HepG2 (cell line): ENCODE data around the gene SLC50A1. TPM values are rescaled to one million over a fixed set of nuclear protein-coding genes. Genes with fewer than 3 reads are reported as not detected.

Experiments
- ATAC-seq: fragments of 200-7000 bp; cut with Tn5 transposase; 3 replicates; pipeline ENCODE4 v1.9.1; 2020; ENCODE audit warnings: mild to moderate bottlenecking, moderate library complexity
- BruUV-seq: library from RNA; stranded (reverse); fragments of 400-500 nt; replicated peaks from 2 replicates; lab custom pipeline; 2021; lab: Mats Ljungman, UMichigan
- CTCF ChIA-PET: fragments of 300-600 bp; formaldehyde crosslinking; extraction: SDS; loops from one replicate; lab custom pipeline; 2021; ENCODE audit warnings: low total read pairs, inconsistent platforms, low intra/inter-chr PET ratio; lab: Yijun Ruan, JAX
- POLR2A ChIA-PET: fragments of 350-600 bp; sonication (Branson Sonifier 250); formaldehyde crosslinking; loops from one replicate; lab custom pipeline; 2020; ENCODE audit warnings: antibody characterized with exemption, inconsistent platforms; lab: Yijun Ruan, JAX
- DNase-seq: peaks from one replicate; pipeline ENCODE4 v3.0.0-alpha.2; 2015; ENCODE audit warnings: low spot score
- FAIRE-seq: peaks from 3 replicates; lab custom pipeline; 2011; peaks lifted over from hg19 to GRCh38; lab: Jason Lieb, UNC
- H2AFZ ChIP-seq: one replicate; pipeline ENCODE4 v1.6.1; 2011; ENCODE audit warnings: low read length, inconsistent platforms
- H3K27ac ChIP-seq: fragments of 300-600 bp; 3 replicates; pipeline ENCODE4 v1.8.0; 2011; ENCODE audit warnings: mixed run types, mild to moderate bottlenecking, mixed read lengths, low read length, inconsistent platforms; ENCODE audit not compliant: insufficient read depth; ENCODE audit errors: extremely low read length
- H3K27me3 ChIP-seq, 2 experiments: fragments of 200-600 bp in 1 of 2; 2 replicates in 1 of 2; 3 replicates in 1 of 2; pipeline versions ENCODE4 v1.6.0 to v1.8.0; 2011; ENCODE audit warnings: low read length in 2 of 2, mild to moderate bottlenecking in 2 of 2, moderate library complexity in 2 of 2, inconsistent platforms in 1 of 2; ENCODE audit not compliant: insufficient read depth in 2 of 2, control insufficient read depth in 1 of 2
- H3K36me3 ChIP-seq, 2 experiments: fragments of 200-600 bp in 1 of 2; replicated peaks in 1 of 2; 2 replicates in 1 of 2; 3 replicates in 1 of 2; pipeline versions ENCODE4 v1.5.1 to v1.8.0; 2011; ENCODE audit warnings: low read length in 2 of 2, inconsistent platforms in 1 of 2; ENCODE audit not compliant: insufficient read depth in 2 of 2, control insufficient read depth in 1 of 2
- H3K4me1 ChIP-seq: 2 replicates; pipeline ENCODE4 v1.5.1; 2012; ENCODE audit warnings: low read length, inconsistent platforms; ENCODE audit not compliant: insufficient read depth
- H3K4me2 ChIP-seq: 2 replicates; pipeline ENCODE4 v1.6.0; 2011; ENCODE audit warnings: low read depth, low read length, inconsistent platforms
- H3K4me3 ChIP-seq, 3 experiments: fragments of 200-600 bp in 1 of 3; sonication (generic), shearing (Covaris generic) in 1 of 3; replicated peaks in 1 of 3; 2 replicates each; pipeline ENCODE4 v1.5.1; 2011 to 2016; ENCODE audit warnings: low read length in 3 of 3, inconsistent platforms in 2 of 3, low read depth in 2 of 3, mild to moderate bottlenecking in 2 of 3, control low read depth in 1 of 3, mixed read lengths in 1 of 3; ENCODE audit not compliant: insufficient read depth in 1 of 3
- H3K79me2 ChIP-seq: one replicate; pipeline ENCODE4 v1.6.1; 2011; ENCODE audit warnings: low read length, inconsistent platforms; ENCODE audit not compliant: insufficient read depth
- H3K9ac ChIP-seq: 2 replicates; pipeline ENCODE4 v1.6.0; 2011; ENCODE audit warnings: mild to moderate bottlenecking, low read depth, low read length, inconsistent platforms; ENCODE audit not compliant: insufficient read depth
- H3K9me3 ChIP-seq: 2 replicates; pipeline ENCODE4 v1.5.1; 2012; ENCODE audit warnings: mild to moderate bottlenecking, low read length
- H4K20me1 ChIP-seq: 2 replicates; pipeline ENCODE4 v1.6.0; 2011; ENCODE audit warnings: inconsistent platforms, mild to moderate bottlenecking, low read length, moderate library complexity; ENCODE audit not compliant: insufficient read depth
- ATF6 ChIP-seq: sonication (generic); formaldehyde crosslinking; conservative IDR thresholded peaks from 2 replicates; pipeline ENCODE4 v1.4.0; 2020; ENCODE audit warnings: missing genetic modification reagents
- DMTF1 ChIP-seq: sonication (generic); formaldehyde crosslinking; IDR thresholded peaks from 2 replicates; pipeline ENCODE4 v1.4.0; 2020; ENCODE audit warnings: mild to moderate bottlenecking, missing genetic modification reagents
- GRHL1 ChIP-seq: sonication (generic); formaldehyde crosslinking; conservative IDR thresholded peaks from 2 replicates; pipeline ENCODE4 v1.8.0; 2022; ENCODE audit warnings: missing genetic modification reagents
- IRF2 ChIP-seq: IDR thresholded peaks from 2 replicates; pipeline ENCODE4 v1.6.1; 2018; ENCODE audit warnings: missing genetic modification reagents, missing compliant biosample characterization
- KLF15 ChIP-seq: sonication (generic); formaldehyde crosslinking; IDR thresholded peaks from 2 replicates; pipeline ENCODE4 v1.8.1; 2023; ENCODE audit warnings: borderline replicate concordance, mild to moderate bottlenecking, inconsistent platforms, missing genetic modification reagents, mixed read lengths
- PBX3 ChIP-seq: sonication (generic); formaldehyde crosslinking; IDR thresholded peaks from 2 replicates; pipeline ENCODE4 v1.8.1; 2023; ENCODE audit warnings: missing genetic modification reagents, inconsistent platforms, borderline replicate concordance
- SMARCE1 ChIP-seq: fragments of 450-650 bp; IDR thresholded peaks from 2 replicates; pipeline ENCODE4 v1.6.1; 2017; ENCODE audit warnings: borderline replicate concordance
- ZNF496 ChIP-seq: sonication (generic); formaldehyde crosslinking; IDR thresholded peaks from 2 replicates; pipeline ENCODE4 v1.8.1; 2023; ENCODE audit warnings: mild to moderate bottlenecking, moderate library complexity, missing genetic modification reagents; ENCODE audit not compliant: insufficient replicate concordance
- ZNF777 ChIP-seq: sonication (generic); formaldehyde crosslinking; IDR thresholded peaks from 2 replicates; pipeline ENCODE4 v1.4.0; 2020; ENCODE audit warnings: missing genetic modification reagents
- ZSCAN5A ChIP-seq: sonication (generic); formaldehyde crosslinking; IDR thresholded peaks from 2 replicates; pipeline ENCODE4 v1.8.0; 2022; ENCODE audit warnings: mild to moderate bottlenecking, missing genetic modification reagents, borderline replicate concordance
- WGBS: methylation state at CpG from one replicate; pipeline ENCODE4 v1.1.6; 2017; ENCODE audit warnings: low lambda C conversion rate; 5-methylcytosine and 5-hydroxymethylcytosine counted together
- in situ Hi-C: cut with HindIII; loops from 2 replicates; pipeline ENCODE4 v1.10.0; 2017; ENCODE audit warnings: low pct_unique_long_range_greater_than_20kb; ENCODE audit not compliant: extremely low pct_ligation_motif_present
- intact Hi-C: fragments of 100-400 bp; cut with micrococcal nuclease; formaldehyde crosslinking; loops from one replicate; pipeline ENCODE4 v1.10.0; 2022; ENCODE audit not compliant: unreplicated experiment
- polyA plus RNA-seq, 8 experiments: library from polyadenylated mRNA; depleted of rRNA in 3 of 8; stranded (reverse) in 7 of 8; unstranded in 1 of 8; fragments of >200 nt; fragmentation: Illumina TruSeq in 4 of 8; extraction: Trizol in 4 of 8; gene quantifications; 2 replicates each; pipeline versions ENCODE4 v1.2.1 to v1.2.3, GENCODE V29; 2011 to 2016; ENCODE audit warnings: low read depth in 4 of 8, missing spikeins in 1 of 8, mixed read lengths in 1 of 8; ENCODE audit not compliant: insufficient read depth in 1 of 8
- total RNA-seq, 5 experiments: library from RNA; depleted of rRNA; stranded (reverse); fragments of >200 nt; fragmentation: Illumina TruSeq; extraction: Trizol; gene quantifications; 2 replicates each; pipeline ENCODE4 v1.2.3, GENCODE V29; 2016; ENCODE audit warnings: low read depth in 1 of 5
- TF ChIP-seq, protein P1 (sequence below): IDR thresholded peaks from 2 replicates; pipeline ENCODE4 v1.6.1; 2016; ENCODE audit warnings: low read depth, borderline replicate concordance

Gene SLC50A1
- total and polyA plus RNA-seq, 2 of the 13 experiments (the other 11 are each of a cell fraction or from before 2014, with no cell fraction given), result 22.5 to 46.8 TPM

DNA sequence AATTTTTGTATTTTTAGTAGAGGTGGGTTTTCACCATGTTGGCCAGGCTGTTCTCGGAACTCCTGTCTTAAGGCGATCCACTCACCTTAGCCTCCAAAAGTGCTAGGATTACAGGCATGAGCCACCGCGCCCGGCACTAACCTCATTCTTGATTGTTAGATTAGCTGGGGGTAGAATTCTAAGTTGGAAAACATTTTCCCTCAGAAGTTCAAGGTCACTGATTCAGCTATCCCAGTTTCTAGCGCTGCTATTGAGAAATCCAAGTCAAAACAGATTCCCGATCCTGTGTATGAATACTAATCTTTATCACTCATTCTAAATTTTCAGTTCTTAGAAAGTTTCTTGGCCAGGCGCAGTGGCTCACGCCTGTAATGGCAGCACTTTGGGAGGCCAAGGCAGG is 32.3 kb upstream of the SLC50A1 start (continued):
- no peak for TF ChIP-seq GRHL1
- TF ChIP-seq, protein P1, sequence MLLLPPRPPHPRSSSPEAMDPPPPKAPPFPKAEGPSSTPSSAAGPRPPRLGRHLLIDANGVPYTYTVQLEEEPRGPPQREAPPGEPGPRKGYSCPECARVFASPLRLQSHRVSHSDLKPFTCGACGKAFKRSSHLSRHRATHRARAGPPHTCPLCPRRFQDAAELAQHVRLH (CRISPR knock-in tag), result no peak
- TF ChIP-seq ZSCAN5A (CRISPR knock-in tag), result no peak
- no peak for TF ChIP-seq KLF15 (CRISPR knock-in tag)

DNA sequence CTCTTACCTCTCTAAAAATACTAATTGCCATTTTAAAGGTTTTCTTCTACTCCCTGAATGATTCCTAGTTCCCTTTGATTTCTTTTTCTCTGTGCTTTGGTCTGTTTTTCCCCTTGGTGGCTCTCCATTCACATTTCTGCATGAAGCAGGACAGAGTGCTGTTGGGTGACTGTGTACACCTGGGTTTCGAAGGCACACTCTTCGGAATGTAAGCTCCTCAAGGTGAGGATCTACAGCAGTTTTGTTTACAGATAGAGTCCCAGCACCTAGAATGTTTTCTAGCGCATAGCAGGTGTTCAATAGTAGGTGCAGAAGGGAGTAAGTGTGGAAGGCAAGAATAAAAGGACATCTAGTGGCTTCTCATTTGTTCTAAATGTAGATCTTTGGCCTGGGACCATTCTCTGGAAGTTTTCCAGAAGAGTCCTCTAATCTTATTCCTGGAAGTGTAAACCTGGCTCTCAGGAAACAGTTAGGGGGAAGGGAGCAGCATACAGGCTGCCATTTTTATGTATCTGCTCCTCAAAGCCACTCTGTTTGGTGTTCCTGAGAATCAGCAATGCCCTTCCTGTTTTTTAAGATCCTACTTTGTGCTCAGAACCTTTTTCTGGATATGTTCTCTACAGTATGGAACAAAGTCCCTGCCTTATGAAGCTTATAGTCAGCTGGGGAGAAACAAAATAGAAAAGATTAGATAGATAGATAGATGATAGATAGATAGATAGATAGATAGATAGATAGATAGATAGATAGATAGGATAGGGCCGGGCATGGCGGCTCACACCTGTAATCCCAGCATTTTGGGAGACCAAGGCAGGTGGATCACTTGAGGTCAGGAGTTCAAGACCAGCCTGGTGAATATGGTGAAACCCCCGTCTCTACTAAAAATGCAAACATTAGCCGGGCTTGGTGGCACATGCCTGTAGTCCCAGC is 30.8 kb upstream of the SLC50A1 start:
- CTCF ChIA-PET, result no interaction called here
- H3K4me1 ChIP-seq, result peaks cover 70% of the 10 kb centered on the region
- POLR2A ChIA-PET, result interaction anchor here (2.3 to 4.7 kb wide), 2 partner anchors 13 to 23 kb away, joined by 8 to 32 read pairs; partner anchors contain the start of gene EFNA1
- H3K9ac ChIP-seq, result no peak overlapping the region
- peak overlapping the region; percentile 83 for H3K4me2 ChIP-seq
- no peak overlapping the region for H2AFZ ChIP-seq
- FAIRE-seq, result no peak
- H3K9me3 ChIP-seq, result no peaks in the 10 kb centered on the region
- ATAC-seq, result no peak
- no peak overlapping the region for H3K27ac ChIP-seq
- 24% methylated on average over 7 of the region's 7 CpGs for WGBS
- intact Hi-C loops, result no loop called here
- H3K79me2 ChIP-seq, result no peaks in the 10 kb centered on the region
- H4K20me1 ChIP-seq, result no peaks in the 10 kb centered on the region
- DNase-seq, result no peak
- H3K4me3 ChIP-seq, result no peak overlapping the region
- no peaks in the 10 kb centered on the region for H3K27me3 ChIP-seq
- no TSS peak for BruUV-seq
- H3K36me3 ChIP-seq, result no peaks in the 10 kb centered on the region
- in situ Hi-C loops, result no loop called here
- TF ChIP-seq ATF6 (no peak), PBX3 (CRISPR knock-in tag) (no peak), IRF2 (no peak), ZNF777 (no peak), DMTF1 (no peak), SMARCE1 (no peak), ZNF496 (CRISPR knock-in tag) (no peak)
